Pons (tissue), 1 donor: ENCODE data around the gene IMMP2L.
"Not testable (repeated sequence)": the region's sequence is repeated elsewhere in the genome, so short reads cannot be mapped to it uniquely, and the experiment has no call there.

ENCODE experiments used
- DNase-seq: peaks from one replicate; pipeline ENCODE4 v3.0.0-alpha.2; 2016; ENCODE audit warnings: low spot score

IMMP2L gene

DNA sequence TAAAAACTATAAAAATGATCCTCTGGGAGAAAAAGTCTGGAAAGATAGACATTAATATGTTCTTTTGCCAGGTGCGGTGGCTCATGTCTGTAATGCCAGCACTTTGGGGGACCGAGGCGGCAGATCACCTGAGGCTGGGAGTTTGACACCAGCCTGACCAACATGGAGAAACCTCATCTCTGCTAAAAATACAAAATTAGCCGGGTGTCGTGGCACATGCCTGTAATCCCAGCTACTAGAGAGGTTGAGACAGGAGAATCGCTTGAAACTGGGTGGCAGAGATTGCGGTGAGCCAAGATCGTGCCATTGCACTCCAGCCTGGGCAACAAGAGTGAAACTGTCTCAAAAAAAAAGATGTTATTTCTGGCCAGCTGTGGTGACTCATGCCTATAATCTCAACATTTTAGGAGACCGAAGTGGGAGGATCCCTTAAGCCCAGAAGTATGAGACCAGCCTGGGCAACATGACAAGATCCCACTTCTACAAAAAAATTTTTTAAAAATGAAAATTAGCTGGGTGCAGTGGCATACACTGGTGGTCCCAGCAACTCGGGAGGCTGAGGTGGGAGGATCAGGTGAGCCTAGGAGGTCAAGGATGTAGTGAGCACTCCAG is 573.3 kb downstream of the IMMP2L start:
- no peak for DNase-seq

GRCh38 chr7:110988348-110988747 is 573.9 kb downstream of the IMMP2L start:
- no peak for DNase-seq

DNA sequence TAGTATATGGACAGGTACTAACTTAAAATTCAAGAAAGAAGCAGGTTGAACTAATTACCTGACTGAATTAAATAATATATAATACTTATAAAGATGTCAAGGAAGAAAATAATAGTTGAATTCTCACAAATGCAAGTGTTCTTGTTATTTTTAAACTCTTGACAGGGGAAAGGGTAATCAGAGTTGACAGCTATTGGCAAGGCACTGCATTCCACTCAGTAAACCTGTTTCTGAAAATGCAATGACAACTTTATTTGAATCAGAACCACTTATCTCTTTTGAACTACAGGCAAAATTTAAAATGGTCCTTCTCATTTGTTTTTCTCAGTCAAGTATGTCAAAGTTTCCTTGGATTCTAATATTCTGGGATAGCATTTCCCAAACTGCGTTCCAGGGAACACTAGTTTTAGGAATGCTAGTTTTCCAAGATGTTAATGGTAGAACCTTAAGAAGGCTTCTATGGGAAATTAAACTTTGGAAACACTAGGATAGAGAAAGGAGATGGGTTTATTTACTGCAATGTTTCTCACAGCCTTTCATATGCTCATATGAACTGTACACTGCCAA is 575.1 kb downstream of the IMMP2L start:
- no peak for DNase-seq

- no peak for DNase-seq
Observed at GRCh38 chr7:110983822-110984456, 578.4 kb downstream of the IMMP2L start.

GRCh38 chr7:110977127-110977737 is 585.1 kb downstream of the IMMP2L start:
- DNase-seq = no peak

- no peak for DNase-seq
Observed at GRCh38 chr7:110975486-110975885, 586.8 kb downstream of the IMMP2L start.

- DNase-seq = no peak
Observed at GRCh38 chr7:110974441-110974840, 587.9 kb downstream of the IMMP2L start.

DNA sequence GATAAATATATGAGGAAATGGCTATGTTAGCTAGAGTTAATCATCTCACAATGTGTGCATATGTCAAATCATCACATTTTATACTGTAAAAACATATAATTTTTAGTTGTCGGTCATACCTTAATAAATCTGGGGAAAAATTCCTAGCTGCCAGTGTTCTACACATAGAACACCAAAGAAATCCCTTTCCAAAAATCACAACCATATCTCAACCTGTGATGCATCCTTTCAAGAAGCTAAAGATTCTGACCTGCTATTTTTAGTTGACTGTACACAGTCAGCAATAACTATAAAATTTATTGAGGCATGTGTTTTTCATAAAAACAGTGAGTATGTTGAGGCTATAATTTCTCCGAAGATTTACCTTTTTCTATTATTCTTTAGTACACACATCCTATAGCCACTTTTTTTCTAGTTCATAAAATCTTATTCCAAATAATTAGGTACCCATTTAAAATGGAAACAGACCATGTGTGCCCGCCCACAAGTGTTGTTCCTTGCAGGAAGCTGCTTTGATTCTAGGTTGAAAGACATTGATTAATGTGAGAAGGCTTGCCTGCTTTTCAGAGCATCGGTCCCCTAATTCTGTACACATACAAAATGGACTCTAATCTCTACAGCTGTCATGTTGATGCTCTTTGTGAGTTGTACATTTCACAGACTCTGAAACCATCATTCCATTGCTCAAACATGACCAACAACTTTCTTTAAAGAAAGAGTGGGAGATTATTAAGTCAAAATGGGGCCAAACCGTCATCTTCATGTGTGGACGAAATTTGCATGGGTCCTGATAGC is 588.9 kb downstream of the IMMP2L start:
- no peak for DNase-seq

DNA sequence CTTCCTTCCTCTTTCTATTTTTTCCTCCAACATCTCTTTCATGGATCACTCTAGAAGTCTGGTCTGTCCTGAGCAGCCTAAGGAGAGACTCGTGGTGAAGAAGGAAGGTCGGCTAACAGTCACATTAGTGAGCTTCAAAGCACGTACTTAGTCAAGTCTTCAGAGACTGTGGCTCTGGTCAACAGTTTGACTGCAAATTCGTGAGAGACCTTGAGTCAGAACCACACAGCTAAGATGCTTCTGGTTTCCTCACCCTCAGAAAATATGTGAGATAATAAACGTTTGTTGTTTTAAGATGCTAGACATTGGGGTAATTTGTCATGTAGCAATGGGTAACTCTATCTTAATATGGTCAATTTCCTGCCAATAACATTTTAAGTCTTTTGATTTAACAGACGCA is 597.5 kb downstream of the IMMP2L start:
- DNase-seq = no peak

- DNase-seq = no peak
Observed at GRCh38 chr7:110962826-110963225, 599.5 kb downstream of the IMMP2L start.

GRCh38 chr7:110962374-110962773 is 599.9 kb downstream of the IMMP2L start:
- DNase-seq = no peak

GRCh38 chr7:110960811-110961210 is 601.5 kb downstream of the IMMP2L start:
- no peak for DNase-seq

- DNase-seq = no peak
Observed at GRCh38 chr7:110948280-110948679, 614.0 kb downstream of the IMMP2L start.

DNA sequence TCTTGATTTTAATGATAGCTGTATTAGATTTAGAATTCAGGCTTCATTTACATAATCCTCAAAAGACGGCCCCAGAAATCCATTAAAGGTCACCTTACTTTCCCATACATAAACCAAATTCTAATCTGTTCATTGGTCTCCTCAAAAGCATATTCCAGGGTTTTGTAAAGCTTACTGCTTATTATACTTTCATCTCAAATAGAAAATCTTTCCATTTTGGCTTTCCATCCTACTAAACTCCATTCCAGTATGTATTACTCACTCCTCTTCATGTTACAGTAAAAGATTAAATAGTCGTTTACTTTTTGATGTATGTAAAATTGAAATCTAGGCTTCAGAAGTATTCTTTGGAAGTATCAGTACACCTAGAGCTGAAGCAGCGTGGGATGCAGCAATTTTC is 614.9 kb downstream of the IMMP2L start:
- no peak for DNase-seq

DNA sequence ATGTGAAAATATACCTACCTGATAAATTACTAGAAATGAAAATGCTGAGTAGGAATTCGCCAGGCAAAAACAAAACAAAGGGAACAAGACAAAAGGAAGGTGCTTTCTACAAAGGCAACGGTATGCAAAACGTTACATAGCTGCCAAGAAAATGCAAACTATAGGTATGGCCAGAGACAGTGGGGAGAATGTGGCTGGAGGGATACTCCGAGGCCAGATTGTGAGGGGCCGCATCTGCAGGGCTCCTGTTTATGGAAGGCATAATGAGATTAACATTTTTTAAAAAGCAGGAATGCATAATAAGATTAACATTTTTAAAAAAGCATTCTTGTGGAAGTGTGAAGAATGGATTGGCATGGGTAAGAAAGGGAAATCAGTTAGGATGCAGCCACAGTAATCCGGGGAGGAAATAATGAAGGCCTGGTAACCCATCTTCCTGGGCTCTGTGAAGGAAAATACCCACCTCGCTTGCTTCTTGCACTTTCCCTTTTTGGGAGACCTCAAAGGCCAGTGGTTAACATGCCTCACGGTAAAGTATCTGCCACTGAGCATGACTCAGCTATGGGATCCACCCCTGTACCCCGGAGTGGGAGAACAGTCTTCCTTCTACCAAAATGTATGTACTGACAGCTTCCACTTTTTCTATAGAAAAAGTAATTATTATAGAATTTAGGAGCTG is 617.2 kb downstream of the IMMP2L start:
- no peak for DNase-seq

GRCh38 chr7:110944448-110944847 is 617.8 kb downstream of the IMMP2L start:
- no peak for DNase-seq

DNA sequence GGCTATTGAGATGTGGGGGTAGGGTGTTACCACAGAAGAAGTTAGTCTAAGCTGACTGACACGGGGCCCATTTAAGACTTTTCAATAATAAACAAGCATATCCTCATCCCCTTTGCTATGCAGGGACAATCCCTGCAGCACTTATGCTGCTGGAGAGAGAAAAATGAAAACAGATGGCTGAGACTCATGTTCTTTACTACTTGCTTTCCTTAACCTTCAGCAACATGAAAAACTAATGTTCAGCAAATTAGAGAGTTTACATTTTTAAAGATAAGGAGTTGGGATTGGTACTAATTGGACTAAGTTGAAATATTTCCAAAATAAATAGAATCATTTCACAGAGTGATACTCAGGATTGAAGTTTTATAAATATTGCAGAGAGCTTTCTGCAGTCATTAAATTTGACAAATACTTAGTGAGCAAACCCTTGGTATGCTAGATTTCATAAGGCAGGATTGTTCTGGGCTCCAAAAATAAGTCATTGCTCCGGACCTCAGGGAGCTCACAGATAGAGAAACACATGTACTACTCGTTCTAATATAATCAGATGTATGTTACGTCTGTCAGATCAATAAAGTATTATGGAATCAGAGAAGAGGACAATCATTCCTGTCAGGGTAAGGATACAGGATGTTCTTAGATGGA is 618.5 kb downstream of the IMMP2L start:
- no peak for DNase-seq

- DNase-seq = no peak
Observed at GRCh38 chr7:110941385-110941784, 620.9 kb downstream of the IMMP2L start.

- DNase-seq = no peak
Observed at GRCh38 chr7:110940756-110941155, 621.5 kb downstream of the IMMP2L start.

GRCh38 chr7:110938165-110938564 is 624.1 kb downstream of the IMMP2L start:
- DNase-seq = no peak

DNA sequence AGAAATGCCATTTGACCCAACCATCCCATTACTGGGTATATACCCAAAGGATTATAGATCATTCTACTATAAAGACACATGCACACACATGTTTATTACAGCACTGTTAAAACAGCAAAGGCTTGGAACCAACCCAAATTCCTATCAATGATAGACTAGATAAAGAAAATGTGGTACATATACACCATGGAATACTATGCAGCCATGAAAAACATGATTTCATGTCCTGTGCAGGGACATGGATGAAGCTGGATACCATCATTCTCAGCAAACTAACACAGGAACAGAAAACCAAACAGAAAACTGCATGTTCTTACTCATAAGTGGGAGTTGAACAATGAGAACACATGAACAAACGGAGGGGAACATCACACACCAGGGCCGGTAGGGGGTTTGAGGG is 625.6 kb downstream of the IMMP2L start:
- not testable (repeated sequence) for DNase-seq
